GM12878 (cell line): Measurements from ENCODE around the gene TMPRSS7. TPM values are rescaled to one million over a fixed set of nuclear protein-coding genes. Genes with fewer than 3 reads are reported as not detected.

Experiments
- CBX5 ChIP-seq: sonication (generic); IDR thresholded peaks from 2 replicates; pipeline ENCODE4 v1.6.1; 2016; ENCODE audit warnings: low read depth, moderate library complexity, mild to moderate bottlenecking, inconsistent platforms
- CREM ChIP-seq: IDR thresholded peaks from 2 replicates; pipeline ENCODE4 v1.6.1; 2014; ENCODE audit warnings: antibody characterized with exemption, low read depth
- HDAC6 ChIP-seq: fragments of 200-600 bp; sonication (generic); IDR thresholded peaks from one replicate; pipeline ENCODE4 v1.8.0; 2017; ENCODE audit warnings: antibody characterized with exemption; ENCODE audit not compliant: unreplicated experiment
- IRF4 ChIP-seq: IDR thresholded peaks from 2 replicates; pipeline ENCODE4 v1.6.1; 2011; ENCODE audit warnings: low read depth, low read length
- MTA2 ChIP-seq: fragments of 450-650 bp; IDR thresholded peaks from 2 replicates; pipeline ENCODE4 v1.6.1; 2016; ENCODE audit warnings: low read depth, mild to moderate bottlenecking, moderate library complexity
- POU2F2 ChIP-seq: IDR thresholded peaks from 3 replicates; pipeline ENCODE4 v1.6.1; 2011; ENCODE audit warnings: low read depth, mild to moderate bottlenecking, low read length, borderline replicate concordance
- RAD21 ChIP-seq: IDR thresholded peaks from 2 replicates; pipeline ENCODE4 v1.6.1; 2011; ENCODE audit warnings: mild to moderate bottlenecking, low read depth, low read length, moderate library complexity; ENCODE audit not compliant: insufficient read depth
- RBBP5 ChIP-seq: fragments of 200-600 bp; sonication (generic); conservative IDR thresholded peaks from 2 replicates; pipeline ENCODE4 v1.6.1; 2016
- RCOR1 ChIP-seq: conservative IDR thresholded peaks from 2 replicates; pipeline ENCODE4 v1.6.1; 2012; ENCODE audit warnings: low read depth, low read length, improper control_type of control experiment
- SMC3 ChIP-seq: IDR thresholded peaks from 2 replicates; pipeline ENCODE4 v1.6.1; 2011; ENCODE audit warnings: low read length, improper control_type of control experiment, borderline replicate concordance
- SPI1 ChIP-seq: IDR thresholded peaks from 2 replicates; pipeline ENCODE4 v1.6.1; 2011; ENCODE audit warnings: low read depth, mild to moderate bottlenecking, low read length, moderate library complexity, borderline replicate concordance; ENCODE audit not compliant: insufficient read depth
- SREBF2 ChIP-seq: IDR thresholded peaks from 2 replicates; pipeline ENCODE4 v1.6.1; 2012; ENCODE audit warnings: mild to moderate bottlenecking, low read length
- STAT1 ChIP-seq: fragments of 450-650 bp; conservative IDR thresholded peaks from 2 replicates; pipeline ENCODE4 v1.6.1; 2014; ENCODE audit warnings: antibody characterized with exemption, mild to moderate bottlenecking
- YBX1 ChIP-seq: fragments of 450-650 bp; IDR thresholded peaks from 2 replicates; pipeline ENCODE4 v1.6.1; 2016; ENCODE audit warnings: antibody characterized with exemption
- ZBED1 ChIP-seq: IDR thresholded peaks from 2 replicates; pipeline ENCODE4 v1.6.1; 2016; ENCODE audit warnings: borderline replicate concordance
- ZNF207 ChIP-seq: fragments of 450-650 bp; IDR thresholded peaks from 2 replicates; pipeline ENCODE4 v1.6.1; 2014; ENCODE audit warnings: antibody characterized with exemption, mild to moderate bottlenecking, borderline replicate concordance
- ZNF274 ChIP-seq: IDR thresholded peaks from one replicate; pipeline ENCODE4 v1.8.0; 2011; ENCODE audit not compliant: insufficient read length, insufficient read depth
- polyA plus RNA-seq, 11 experiments: library from polyadenylated mRNA; depleted of rRNA in 4 of 11; unstranded in 6 of 11; stranded (reverse) in 5 of 11; fragments of >200 nt; fragmentation: Nextera tagmentation in 4 of 11; fragmentation: Illumina TruSeq in 1 of 11; extraction: Ambion mirVana in 4 of 11; extraction: Trizol in 1 of 11; gene quantifications; 1 replicate in 1 of 11; 2 replicates in 10 of 11; pipeline versions ENCODE4 v1.2.1 to v1.2.3, GENCODE V29; 2011 to 2016; ENCODE audit warnings: inconsistent platforms in 2 of 11, missing spikeins in 2 of 11, low read depth in 1 of 11
- total RNA-seq, 4 experiments: library from RNA; depleted of rRNA in 3 of 4; stranded (reverse); fragments of >200 nt in 3 of 4; fragmentation: Illumina TruSeq in 1 of 4; extraction: Trizol in 1 of 4; gene quantifications; 2 replicates each; pipeline versions ENCODE4 v1.2.1 to v1.2.3, GENCODE V29; 2013 to 2021
- TF ChIP-seq, protein P1 (sequence below): fragments of 450-650 bp; IDR thresholded peaks from 2 replicates; pipeline ENCODE4 v1.6.1; 2017; ENCODE audit warnings: borderline replicate concordance
- TF ChIP-seq, protein P2 (sequence below): IDR thresholded peaks from 2 replicates; pipeline ENCODE4 v1.6.1; 2011; ENCODE audit warnings: borderline replicate concordance, low read depth, mild to moderate bottlenecking, moderate library complexity, low read length; ENCODE audit not compliant: insufficient read depth, poor library complexity, severe bottlenecking
- TF ChIP-seq, protein P3 (sequence below): fragments of 450-650 bp; formaldehyde crosslinking; IDR thresholded peaks from 2 replicates; pipeline ENCODE4 v1.5.0; 2022; ENCODE audit warnings: mild to moderate bottlenecking, missing genetic modification characterization
- TF ChIP-seq, protein P4 (sequence below): IDR thresholded peaks from 2 replicates; pipeline ENCODE4 v1.6.1; 2012; ENCODE audit warnings: low read length, inconsistent platforms
- TF ChIP-seq, protein P5 (sequence below): IDR thresholded peaks from 2 replicates; pipeline ENCODE4 v1.6.1; 2012; ENCODE audit warnings: low read depth, low read length, improper control_type of control experiment
- TF ChIP-seq, protein P6 (sequence below): IDR thresholded peaks from 2 replicates; pipeline ENCODE4 v1.6.1; 2012; ENCODE audit warnings: low read depth, low read length, improper control_type of control experiment

Gene TMPRSS7
- total and polyA plus RNA-seq, 10 of the 15 experiments (the other 5 are each of a cell fraction or from before 2014, with no cell fraction given), result 0.03 TPM; not detected in 9

DNA sequence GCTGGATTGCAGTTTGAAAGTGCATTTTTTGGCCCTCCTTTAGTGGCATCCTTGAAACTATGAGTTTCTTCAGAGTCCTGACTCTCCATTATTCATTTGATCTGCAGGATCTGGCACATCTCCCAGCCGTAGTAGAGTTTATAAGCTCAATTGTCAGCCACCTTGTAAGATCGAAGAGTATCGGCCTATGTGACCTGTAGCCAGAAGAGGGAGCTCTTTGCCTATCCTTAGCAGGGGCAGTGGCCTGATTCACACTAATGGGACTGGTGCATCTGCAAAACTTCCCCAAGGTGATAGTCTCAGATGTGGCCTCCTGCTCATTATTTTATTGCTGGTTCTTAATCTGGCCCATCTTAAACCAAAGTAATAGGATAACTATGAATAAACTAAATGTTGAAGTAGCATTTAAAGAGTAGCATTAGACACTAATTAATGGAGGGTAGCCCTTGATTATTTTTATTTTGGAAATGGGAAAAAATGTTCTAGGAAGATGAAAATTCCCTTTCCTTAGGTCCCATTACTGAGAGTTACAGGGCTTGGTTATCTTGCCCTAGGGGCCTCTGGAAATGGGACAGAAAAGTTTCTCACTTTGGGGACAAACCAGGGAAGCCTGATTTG is 77.4 kb downstream of the TMPRSS7 start (continued):
- TF ChIP-seq, protein P1, sequence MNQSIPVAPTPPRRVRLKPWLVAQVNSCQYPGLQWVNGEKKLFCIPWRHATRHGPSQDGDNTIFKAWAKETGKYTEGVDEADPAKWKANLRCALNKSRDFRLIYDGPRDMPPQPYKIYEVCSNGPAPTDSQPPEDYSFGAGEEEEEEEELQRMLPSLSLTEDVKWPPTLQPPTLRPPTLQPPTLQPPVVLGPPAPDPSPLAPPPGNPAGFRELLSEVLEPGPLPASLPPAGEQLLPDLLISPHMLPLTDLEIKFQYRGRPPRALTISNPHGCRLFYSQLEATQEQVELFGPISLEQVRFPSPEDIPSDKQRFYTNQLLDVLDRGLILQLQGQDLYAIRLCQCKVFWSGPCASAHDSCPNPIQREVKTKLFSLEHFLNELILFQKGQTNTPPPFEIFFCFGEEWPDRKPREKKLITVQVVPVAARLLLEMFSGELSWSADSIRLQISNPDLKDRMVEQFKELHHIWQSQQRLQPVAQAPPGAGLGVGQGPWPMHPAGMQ, result no peak
- TF ChIP-seq, protein P2, sequence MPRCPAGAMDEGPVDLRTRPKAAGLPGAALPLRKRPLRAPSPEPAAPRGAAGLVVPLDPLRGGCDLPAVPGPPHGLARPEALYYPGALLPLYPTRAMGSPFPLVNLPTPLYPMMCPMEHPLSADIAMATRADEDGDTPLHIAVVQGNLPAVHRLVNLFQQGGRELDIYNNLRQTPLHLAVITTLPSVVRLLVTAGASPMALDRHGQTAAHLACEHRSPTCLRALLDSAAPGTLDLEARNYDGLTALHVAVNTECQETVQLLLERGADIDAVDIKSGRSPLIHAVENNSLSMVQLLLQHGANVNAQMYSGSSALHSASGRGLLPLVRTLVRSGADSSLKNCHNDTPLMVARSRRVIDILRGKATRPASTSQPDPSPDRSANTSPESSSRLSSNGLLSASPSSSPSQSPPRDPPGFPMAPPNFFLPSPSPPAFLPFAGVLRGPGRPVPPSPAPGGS, result peak; percentile 29
- TF ChIP-seq, protein P3, sequence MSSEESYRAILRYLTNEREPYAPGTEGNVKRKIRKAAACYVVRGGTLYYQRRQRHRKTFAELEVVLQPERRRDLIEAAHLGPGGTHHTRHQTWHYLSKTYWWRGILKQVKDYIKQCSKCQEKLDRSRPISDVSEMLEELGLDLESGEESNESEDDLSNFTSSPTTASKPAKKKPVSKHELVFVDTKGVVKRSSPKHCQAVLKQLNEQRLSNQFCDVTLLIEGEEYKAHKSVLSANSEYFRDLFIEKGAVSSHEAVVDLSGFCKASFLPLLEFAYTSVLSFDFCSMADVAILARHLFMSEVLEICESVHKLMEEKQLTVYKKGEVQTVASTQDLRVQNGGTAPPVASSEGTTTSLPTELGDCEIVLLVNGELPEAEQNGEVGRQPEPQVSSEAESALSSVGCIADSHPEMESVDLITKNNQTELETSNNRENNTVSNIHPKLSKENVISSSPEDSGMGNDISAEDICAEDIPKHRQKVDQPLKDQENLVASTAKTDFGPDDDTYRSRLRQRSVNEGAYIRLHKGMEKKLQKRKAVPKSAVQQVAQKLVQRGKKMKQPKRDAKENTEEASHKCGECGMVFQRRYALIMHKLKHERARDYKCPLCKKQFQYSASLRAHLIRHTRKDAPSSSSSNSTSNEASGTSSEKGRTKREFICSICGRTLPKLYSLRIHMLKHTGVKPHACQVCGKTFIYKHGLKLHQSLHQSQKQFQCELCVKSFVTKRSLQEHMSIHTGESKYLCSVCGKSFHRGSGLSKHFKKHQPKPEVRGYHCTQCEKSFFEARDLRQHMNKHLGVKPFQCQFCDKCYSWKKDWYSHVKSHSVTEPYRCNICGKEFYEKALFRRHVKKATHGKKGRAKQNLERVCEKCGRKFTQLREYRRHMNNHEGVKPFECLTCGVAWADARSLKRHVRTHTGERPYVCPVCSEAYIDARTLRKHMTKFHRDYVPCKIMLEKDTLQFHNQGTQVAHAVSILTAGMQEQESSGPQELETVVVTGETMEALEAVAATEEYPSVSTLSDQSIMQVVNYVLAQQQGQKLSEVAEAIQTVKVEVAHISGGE (CRISPR knock-in tag), result no peak
- TF ChIP-seq SMC3, result peak; percentile 94
- TF ChIP-seq POU2F2, result 0 out of 3 replicates have a peak, but pooled peaks have one; percentile 55
- TF ChIP-seq SPI1, result no peak
- TF ChIP-seq ZNF207, result no peak
- TF ChIP-seq CBX5, result peak; percentile 89
- TF ChIP-seq, protein P4, sequence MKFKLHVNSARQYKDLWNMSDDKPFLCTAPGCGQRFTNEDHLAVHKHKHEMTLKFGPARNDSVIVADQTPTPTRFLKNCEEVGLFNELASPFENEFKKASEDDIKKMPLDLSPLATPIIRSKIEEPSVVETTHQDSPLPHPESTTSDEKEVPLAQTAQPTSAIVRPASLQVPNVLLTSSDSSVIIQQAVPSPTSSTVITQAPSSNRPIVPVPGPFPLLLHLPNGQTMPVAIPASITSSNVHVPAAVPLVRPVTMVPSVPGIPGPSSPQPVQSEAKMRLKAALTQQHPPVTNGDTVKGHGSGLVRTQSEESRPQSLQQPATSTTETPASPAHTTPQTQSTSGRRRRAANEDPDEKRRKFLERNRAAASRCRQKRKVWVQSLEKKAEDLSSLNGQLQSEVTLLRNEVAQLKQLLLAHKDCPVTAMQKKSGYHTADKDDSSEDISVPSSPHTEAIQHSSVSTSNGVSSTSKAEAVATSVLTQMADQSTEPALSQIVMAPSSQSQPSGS, result peak; percentile 21; the same call in 1 of the 2 replicates
- no peak for TF ChIP-seq ZNF274
- TF ChIP-seq CREM, result no peak
- TF ChIP-seq STAT1, result no peak
- TF ChIP-seq MTA2, result peak; percentile 64; the same call in 1 of the 2 replicates
- no peak for TF ChIP-seq HDAC6
- TF ChIP-seq, protein P5, sequence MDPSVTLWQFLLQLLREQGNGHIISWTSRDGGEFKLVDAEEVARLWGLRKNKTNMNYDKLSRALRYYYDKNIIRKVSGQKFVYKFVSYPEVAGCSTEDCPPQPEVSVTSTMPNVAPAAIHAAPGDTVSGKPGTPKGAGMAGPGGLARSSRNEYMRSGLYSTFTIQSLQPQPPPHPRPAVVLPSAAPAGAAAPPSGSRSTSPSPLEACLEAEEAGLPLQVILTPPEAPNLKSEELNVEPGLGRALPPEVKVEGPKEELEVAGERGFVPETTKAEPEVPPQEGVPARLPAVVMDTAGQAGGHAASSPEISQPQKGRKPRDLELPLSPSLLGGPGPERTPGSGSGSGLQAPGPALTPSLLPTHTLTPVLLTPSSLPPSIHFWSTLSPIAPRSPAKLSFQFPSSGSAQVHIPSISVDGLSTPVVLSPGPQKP, result no peak; the same call in 1 of the 2 replicates
- TF ChIP-seq IRF4, result no peak
- TF ChIP-seq RBBP5, result no peak
- TF ChIP-seq, protein P6, sequence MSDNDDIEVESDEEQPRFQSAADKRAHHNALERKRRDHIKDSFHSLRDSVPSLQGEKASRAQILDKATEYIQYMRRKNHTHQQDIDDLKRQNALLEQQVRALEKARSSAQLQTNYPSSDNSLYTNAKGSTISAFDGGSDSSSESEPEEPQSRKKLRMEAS, result no peak
- TF ChIP-seq RCOR1, result no peak
- no peak for TF ChIP-seq SREBF2
- peak; percentile 100 for TF ChIP-seq RAD21
- TF ChIP-seq ZBED1, result no peak
- TF ChIP-seq YBX1, result no peak
